Loucy (cell line): Measurements from ENCODE around the gene CC2D2A.

Experiments
- EZH2phosphoT487 ChIP-seq: fragments of 200-600 bp; IDR thresholded peaks from 2 replicates; pipeline ENCODE4 v1.6.1; 2018; ENCODE audit warnings: antibody characterized with exemption, mild to moderate bottlenecking, moderate library complexity, borderline replicate concordance
- TF ChIP-seq, protein P1 (sequence below): fragments of 200-600 bp; sonication (generic); conservative IDR thresholded peaks from 2 replicates; pipeline ENCODE4 v1.5.1; 2014; ENCODE audit warnings: mild to moderate bottlenecking, antibody characterized with exemption, low read length

DNA sequence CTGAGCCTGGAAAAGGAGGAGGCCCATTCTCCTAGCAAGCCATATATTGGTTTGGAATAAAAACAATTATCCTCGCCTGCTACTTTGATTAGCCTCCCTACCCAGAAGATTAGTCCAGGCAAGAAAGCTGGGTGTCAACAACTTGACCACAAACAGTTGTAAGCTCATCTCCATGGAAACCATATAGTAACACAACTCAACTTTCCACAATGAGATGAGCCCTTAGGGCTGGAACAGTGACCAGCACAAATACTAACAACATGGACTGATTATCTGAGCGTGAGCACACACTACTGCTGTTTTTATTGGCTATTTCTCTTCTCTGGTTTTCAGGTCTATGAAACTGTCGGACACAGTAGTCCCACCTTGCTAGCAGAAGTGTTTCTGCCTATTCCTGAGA lies 80.8 kb downstream of the CC2D2A start:
- TF ChIP-seq, protein P1, sequence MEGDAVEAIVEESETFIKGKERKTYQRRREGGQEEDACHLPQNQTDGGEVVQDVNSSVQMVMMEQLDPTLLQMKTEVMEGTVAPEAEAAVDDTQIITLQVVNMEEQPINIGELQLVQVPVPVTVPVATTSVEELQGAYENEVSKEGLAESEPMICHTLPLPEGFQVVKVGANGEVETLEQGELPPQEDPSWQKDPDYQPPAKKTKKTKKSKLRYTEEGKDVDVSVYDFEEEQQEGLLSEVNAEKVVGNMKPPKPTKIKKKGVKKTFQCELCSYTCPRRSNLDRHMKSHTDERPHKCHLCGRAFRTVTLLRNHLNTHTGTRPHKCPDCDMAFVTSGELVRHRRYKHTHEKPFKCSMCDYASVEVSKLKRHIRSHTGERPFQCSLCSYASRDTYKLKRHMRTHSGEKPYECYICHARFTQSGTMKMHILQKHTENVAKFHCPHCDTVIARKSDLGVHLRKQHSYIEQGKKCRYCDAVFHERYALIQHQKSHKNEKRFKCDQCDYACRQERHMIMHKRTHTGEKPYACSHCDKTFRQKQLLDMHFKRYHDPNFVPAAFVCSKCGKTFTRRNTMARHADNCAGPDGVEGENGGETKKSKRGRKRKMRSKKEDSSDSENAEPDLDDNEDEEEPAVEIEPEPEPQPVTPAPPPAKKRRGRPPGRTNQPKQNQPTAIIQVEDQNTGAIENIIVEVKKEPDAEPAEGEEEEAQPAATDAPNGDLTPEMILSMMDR = no peak
- TF ChIP-seq EZH2phosphoT487 = no peak
